Stimulated activated naive CD8-positive, alpha-beta T cell treated with anti-CD3 and anti-CD28 coated beads, Interleukin-15, Interleukin-2, amounts not matched to agents 100 U/mL and 50 U/mL, for 24 hours (primary cell): Measurements from ENCODE around the gene CNNM3.

Experiments used
- ATAC-seq: fragments of 150-1000 bp; cut with Tn5 transposase; one replicate; pipeline ENCODE4 v1.10.0; 2021
- DNase-seq: peaks from one replicate; pipeline ENCODE4 v3.0.0; 2021

Gene CNNM3

DNA sequence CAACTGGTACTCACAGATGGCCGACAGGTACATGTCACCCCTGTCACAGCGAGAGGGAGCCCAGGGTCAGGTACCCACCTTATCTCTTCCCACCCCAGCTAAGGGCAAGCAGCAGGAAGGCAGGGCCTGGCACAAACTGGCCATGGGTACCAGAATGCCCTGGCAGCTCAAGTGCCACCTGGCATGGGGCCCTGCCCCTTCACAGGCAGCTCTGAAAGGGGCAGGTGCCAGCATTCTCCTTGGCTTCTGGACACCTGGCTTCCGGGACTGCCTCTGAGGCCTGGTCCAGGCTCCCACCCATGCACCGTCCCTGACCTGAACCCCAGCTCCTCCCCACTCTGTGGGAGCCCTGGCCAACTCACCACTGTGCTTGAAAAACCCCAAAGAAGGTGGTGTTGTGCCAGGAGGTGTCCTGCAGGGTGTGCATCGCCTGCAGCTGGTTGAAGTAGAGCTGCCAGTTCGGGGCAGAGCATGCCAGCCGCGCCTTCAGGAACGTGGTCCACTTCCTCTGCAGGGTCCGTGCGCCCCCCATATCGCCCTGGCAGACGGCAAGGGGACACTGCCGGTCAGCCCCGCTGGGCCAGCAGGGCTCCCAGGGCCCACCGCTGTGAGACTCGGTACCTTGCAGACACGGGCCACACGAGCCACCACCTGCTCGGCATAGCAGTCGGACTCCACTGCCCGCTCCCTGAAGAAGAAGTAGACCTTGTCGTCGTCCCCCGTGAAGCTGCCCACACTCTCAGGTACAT is 48.4 kb downstream of the CNNM3 start:
- no peak for ATAC-seq
- no peak for DNase-seq

- no peak for DNase-seq
- ATAC-seq, result no peak
These were observed 49.6 kb downstream of the CNNM3 start for GRCh38 chr2:96865654-96866053.

DNA sequence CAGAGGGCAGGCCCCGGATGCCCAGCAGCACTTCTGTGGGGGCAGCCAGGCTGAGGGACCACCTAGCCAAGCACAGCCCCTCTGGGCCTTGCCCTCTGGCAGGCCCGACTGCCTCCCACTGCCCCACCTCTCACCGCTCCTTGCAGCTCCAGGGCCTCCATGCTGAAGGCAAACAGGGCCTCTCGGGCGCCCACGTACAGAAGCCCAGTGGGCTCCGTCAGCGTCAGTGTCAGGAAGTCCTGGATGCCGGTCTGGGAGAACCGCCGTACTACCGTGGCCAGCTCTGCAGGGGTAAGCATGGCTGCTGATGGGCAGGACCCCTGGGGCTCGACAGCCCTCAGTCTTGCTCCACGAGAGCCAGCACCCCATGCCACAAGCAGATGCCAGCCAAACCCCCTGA is 50.1 kb downstream of the CNNM3 start:
- DNase-seq (no peak), ATAC-seq (no peak)

- no peak for DNase-seq
- no peak for ATAC-seq
These were observed 50.5 kb downstream of the CNNM3 start for GRCh38 chr2:96866586-96866985.

- ATAC-seq, result no peak
- no peak for DNase-seq
These were observed 51.1 kb downstream of the CNNM3 start for GRCh38 chr2:96866986-96867755.

- ATAC-seq (peak; percentile 28), DNase-seq (no peak)
These were observed 51.9 kb downstream of the CNNM3 start for GRCh38 chr2:96867756-96868554.

DNA sequence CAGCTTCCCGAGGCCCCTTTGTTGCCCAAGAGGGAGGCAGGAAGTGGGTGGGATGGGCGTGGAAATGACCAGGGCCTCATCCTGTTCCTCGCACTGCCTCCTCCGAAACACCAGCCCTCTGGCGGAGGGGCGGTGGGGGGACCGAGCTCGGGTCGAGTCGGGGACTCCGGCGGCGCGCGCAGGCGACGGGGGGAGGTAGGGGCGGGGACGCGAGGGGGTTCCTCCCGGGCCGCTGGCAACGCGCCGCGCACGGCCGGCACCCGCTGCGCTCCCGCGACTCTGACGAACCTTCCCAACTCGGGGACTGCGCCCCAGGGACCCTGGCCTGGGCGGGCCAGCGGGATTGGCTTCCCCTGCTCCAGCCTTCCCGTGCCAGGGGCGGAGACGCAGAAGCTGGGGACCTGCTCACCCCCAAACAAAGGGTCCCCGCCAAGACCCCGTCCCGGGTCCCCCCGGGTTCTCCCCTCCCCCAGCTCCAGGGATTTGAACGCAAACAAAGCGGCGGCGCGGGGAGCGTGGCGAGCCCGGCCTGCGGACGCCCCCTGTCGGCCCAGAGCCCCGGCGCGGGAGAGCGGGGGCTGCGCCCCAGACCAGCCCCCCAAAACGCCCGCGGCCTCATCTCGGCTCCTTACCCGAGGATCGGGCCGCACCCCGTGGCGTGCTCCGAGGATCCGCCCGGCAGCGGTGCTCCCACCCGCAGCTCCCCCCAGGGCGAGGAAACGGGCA is 52.6 kb downstream of the CNNM3 start:
- ATAC-seq (peak; percentile 41), DNase-seq (peak; percentile 76)

DNA sequence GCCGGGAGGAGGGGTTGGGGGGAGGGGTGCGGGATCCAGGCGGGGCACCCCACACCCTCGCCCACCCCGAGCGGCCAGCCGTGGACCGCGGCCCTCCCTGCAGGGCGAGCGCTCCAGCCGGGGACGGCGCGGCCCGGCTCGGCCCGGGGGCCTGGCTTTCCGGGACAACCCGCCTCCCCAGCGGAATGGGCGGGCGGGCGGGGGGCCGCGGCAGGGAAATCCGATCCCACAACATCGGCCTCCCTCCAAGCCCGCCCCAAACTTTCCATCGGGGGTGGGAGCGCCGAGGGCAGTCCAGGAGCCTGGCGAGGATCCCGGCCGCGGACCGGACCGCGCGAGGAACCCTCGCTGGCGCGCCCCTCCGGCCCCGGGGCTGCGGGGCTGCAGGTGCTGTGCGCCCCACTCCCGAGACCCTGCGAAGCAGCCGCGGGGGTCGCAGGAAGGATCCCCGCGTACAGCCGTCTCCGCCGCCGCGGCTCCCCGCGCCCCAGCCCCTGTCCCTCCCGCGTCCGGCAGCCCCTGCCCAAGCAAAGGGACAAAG is 53.3 kb downstream of the CNNM3 start:
- ATAC-seq (no peak), DNase-seq (peak; percentile 32)

GRCh38 chr2:96869822-96870625 is 54.0 kb downstream of the CNNM3 start, which contains the start of gene SEMA4C:
SEMA4C (minus strand) TSS chr2:96870080; CDS start chr2:96867886, 2,194 bp downstream.
- ATAC-seq (no peak), DNase-seq (peak; percentile 58)

GRCh38 chr2:96870626-96871255 is 54.7 kb downstream of the CNNM3 start:
- peak; percentile 32 for ATAC-seq
- DNase-seq, result peak; percentile 59

- DNase-seq, result no peak
- ATAC-seq, result no peak
These were observed 56.7 kb downstream of the CNNM3 start for GRCh38 chr2:96872591-96873349.

- ATAC-seq (no peak), DNase-seq (no peak)
These were observed 57.6 kb downstream of the CNNM3 start for GRCh38 chr2:96873651-96874096.

DNA sequence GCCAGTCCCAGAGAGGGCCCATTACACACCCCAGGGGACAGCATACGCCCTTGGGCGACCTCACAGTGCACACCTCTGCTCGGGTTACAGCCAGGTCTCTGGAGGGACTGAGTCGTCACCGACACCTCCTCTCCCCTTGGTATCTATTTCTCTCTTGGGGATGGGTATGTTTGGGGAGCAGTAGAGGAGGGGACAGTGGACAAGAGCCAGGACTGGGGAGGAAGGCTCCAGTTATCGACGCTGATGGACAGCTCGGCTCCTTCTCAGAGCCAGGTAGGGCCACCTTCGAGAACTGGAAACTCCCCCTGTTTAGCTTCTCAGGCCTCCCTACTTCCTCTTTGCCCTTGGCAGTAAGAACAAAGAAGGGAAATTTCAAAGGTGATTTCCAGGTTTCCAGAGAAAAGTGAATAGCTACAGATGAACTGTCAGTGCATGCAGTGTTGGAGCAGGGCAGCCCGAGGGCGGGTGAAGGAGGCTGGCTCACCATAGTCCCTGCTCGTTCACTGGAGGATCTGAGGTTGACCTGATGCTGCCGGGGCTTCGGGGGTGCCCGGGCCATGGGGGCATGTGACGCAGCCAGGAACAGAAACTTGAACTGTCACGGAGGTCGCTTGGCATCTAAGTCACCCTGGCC is 58.2 kb downstream of the CNNM3 start:
- DNase-seq, result peak; percentile 47

DNA sequence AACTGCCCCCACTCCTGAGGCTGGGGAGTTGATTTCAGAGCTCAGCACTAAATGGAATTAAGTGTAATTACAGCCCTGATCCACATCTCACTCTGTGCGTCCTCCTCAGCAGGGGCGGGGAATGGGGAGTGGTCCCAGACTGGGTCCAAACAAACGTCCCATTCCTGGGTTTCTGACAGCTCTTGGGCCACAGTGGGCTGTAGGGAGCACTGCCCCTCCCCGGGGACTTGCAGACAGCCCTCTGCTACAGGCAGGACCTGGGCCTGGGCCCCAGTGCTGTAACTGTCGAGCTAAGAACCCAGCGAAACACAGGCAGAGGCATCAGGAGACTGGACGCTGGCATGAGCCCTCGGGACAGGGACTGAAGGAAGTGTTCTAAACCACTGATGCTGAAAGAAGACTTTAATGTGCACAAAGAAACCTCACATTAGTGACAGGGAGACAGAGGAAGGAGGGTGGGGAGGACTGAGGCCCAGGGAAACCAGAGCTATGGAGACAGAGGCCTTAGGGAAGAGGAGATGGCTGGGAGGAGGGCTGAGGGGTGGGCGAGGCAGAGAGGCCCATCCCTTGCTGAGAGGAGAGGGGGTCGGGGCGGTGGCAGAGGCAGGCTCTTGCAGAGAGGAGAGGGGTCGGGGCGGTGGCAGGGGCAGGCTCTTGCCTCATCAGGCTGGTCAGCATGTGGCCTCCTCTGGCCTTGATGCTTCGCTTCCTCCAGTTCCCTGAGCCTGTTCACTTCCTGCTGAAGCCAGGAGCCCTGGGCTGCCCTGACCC is 59.6 kb downstream of the CNNM3 start:
- ATAC-seq (no peak), DNase-seq (no peak)

More for the DNA sequence above, 58.2 kb downstream of the CNNM3 start:
- ATAC-seq, result peak; percentile 66

GRCh38 chr2:96876269-96877041 is 60.4 kb downstream of the CNNM3 start:
- DNase-seq, result no peak
- ATAC-seq, result no peak

DNA sequence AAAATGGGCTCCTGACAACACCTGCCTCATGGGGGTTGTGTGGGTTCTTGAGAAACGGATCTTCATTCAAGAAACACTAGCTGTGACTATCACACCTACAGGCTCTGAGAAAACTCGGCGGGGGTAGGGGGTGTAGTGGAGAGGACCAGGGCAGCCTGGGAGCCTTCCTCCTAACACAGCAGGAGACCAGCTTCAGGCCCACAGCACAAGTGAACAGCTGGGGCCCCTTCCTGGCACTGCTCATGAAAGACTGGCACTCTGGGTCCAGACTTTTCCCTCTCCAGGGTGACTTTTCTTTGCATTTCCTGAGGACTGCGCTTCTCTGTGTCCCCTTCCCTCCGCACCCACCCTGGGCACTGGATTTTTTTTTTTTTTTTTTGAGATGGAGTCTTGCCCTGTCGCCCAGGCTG is 61.0 kb downstream of the CNNM3 start:
- no peak for DNase-seq
- ATAC-seq, result no peak

DNA sequence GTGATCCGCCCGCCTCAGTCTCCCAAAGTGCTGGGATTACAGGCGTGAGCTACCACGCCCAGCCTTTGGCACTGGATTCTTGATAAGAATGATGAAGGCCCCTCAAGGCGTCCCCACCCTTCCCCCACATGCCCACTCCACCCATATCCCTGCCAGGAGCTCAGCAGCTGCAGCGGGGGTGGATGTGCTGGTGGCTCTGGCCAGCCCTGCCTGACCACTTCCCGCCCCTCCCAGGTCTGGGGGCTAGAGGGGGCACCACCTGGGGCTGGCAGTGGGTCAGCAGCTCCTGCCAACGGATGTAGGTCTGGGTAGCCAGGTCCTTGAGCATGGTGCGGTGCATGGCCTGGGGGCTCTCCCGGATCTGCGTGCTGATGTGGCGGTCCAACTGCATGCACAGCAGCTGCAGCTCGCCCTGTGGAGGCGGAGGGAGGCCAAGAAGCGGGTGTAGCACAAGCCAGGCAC is 61.6 kb downstream of the CNNM3 start:
- ATAC-seq (no peak), DNase-seq (no peak)
